B cell (primary cell): ENCODE data around the gene CD33. TPM values are rescaled to one million over a fixed set of nuclear protein-coding genes. Genes with fewer than 3 reads are reported as not detected.

ENCODE experiments used
- ATAC-seq: fragments of 200-7000 bp; cut with Tn5 transposase; one replicate; pipeline ENCODE4 v1.10.0; 2021; ENCODE audit warnings: low read depth, mild to moderate bottlenecking, moderate number of reproducible peaks, moderate library complexity
- CTCF ChIA-PET: fragments of 350-600 bp; sonication (Branson Sonifier 250); formaldehyde crosslinking; loops from one replicate; lab custom pipeline; 2021; ENCODE audit warnings: antibody characterized with exemption, inconsistent platforms; lab: Charles Lee
- POLR2A ChIA-PET: fragments of 350-600 bp; sonication (Branson Sonifier 250); formaldehyde crosslinking; loops from one replicate; lab custom pipeline; 2021; ENCODE audit warnings: antibody characterized with exemption; lab: Charles Lee
- DNase-seq: peaks from one replicate; pipeline ENCODE4 v3.0.0; 2013
- H2AFZ ChIP-seq: 2 replicates; pipeline ENCODE4 v1.6.1; 2012; ENCODE audit warnings: mild to moderate bottlenecking, low read depth, low read length; ENCODE audit not compliant: insufficient read depth, poor library complexity, severe bottlenecking
- H3K27ac ChIP-seq, 2 donors: 1 replicate in 1 of 2; 2 replicates in 1 of 2; pipeline ENCODE4 v1.5.1; 2012 to 2013; ENCODE audit warnings: low read length in 2 of 2, mild to moderate bottlenecking in 2 of 2, moderate library complexity in 1 of 2
- H3K27me3 ChIP-seq, 4 experiments: fragments of 200-600 bp in 1 of 4; sonication (generic) in 1 of 4; replicated peaks in 1 of 4; 1 replicate in 2 of 4; 2 replicates in 2 of 4; pipeline versions ENCODE4 v1.6.1 to v1.7.0; 2013 to 2016; ENCODE audit warnings: low read length in 3 of 4, mild to moderate bottlenecking in 2 of 4, mixed read lengths in 1 of 4, moderate library complexity in 1 of 4; ENCODE audit not compliant: insufficient read depth in 4 of 4, control insufficient read depth in 3 of 4; ENCODE audit errors: control extremely low read depth in 1 of 4
- H3K36me3 ChIP-seq, 2 experiments: replicated peaks in 1 of 2; 1 replicate in 1 of 2; 2 replicates in 1 of 2; pipeline versions ENCODE4 v1.6.1 to v1.7.1; 2013; ENCODE audit warnings: low read length in 1 of 2; ENCODE audit not compliant: insufficient read depth in 2 of 2, control insufficient read depth in 1 of 2; ENCODE audit errors: control extremely low read depth in 1 of 2, extremely low read depth in 1 of 2
- H3K4me1 ChIP-seq, 2 donors: fragments of 200-600 bp in 1 of 2; sonication (generic) in 1 of 2; 1 replicate in 1 of 2; 2 replicates in 1 of 2; pipeline versions ENCODE4 v1.5.1 to v1.6.1; 2013 to 2017; ENCODE audit warnings: low read length in 2 of 2; ENCODE audit not compliant: control insufficient read depth in 2 of 2, insufficient read depth in 2 of 2
- H3K4me2 ChIP-seq: replicated peaks from 2 replicates; pipeline ENCODE3; 2012; ENCODE audit warnings: mild to moderate bottlenecking, low read depth, low read length; ENCODE audit not compliant: poor library complexity, severe bottlenecking
- H3K4me3 ChIP-seq, 5 experiments: fragments of 200-600 bp in 1 of 5; sonication (generic) in 1 of 5; 1 replicate in 3 of 5; 2 replicates in 2 of 5; pipeline versions ENCODE4 v1.5.1 to v1.7.0; 2011 to 2016; ENCODE audit warnings: low read length in 4 of 5, mild to moderate bottlenecking in 4 of 5, low read depth in 2 of 5, control low read depth in 1 of 5, moderate library complexity in 1 of 5; ENCODE audit not compliant: insufficient read depth in 1 of 5; ENCODE audit errors: control extremely low read depth in 1 of 5, extremely low read depth in 1 of 5
- H3K79me2 ChIP-seq: fragments of 200-600 bp; sonication (generic); one replicate; pipeline ENCODE4 v1.6.0; 2016; ENCODE audit warnings: low read length; ENCODE audit not compliant: control insufficient read depth, insufficient read depth
- H3K9ac ChIP-seq: fragments of 200-600 bp; sonication (generic); 2 replicates; pipeline ENCODE4 v1.6.1; 2017; ENCODE audit warnings: mild to moderate bottlenecking, low read length, moderate library complexity
- H3K9me3 ChIP-seq, 3 donors: one replicate each; pipeline versions ENCODE4 v1.6.1 to v1.7.1; 2013; ENCODE audit warnings: low read length in 2 of 3; ENCODE audit not compliant: control insufficient read depth in 2 of 3, insufficient read depth in 1 of 3; ENCODE audit errors: control extremely low read depth in 1 of 3
- H4K20me1 ChIP-seq: 2 replicates; pipeline ENCODE4 v1.6.0; 2012; ENCODE audit warnings: mild to moderate bottlenecking, low read length; ENCODE audit not compliant: insufficient read depth, control insufficient read depth, poor library complexity, severe bottlenecking
- H3K27ac Mint-ChIP-seq: one replicate; pipeline ENCODE4 v1.8.0; 2021; ENCODE audit warnings: mixed read lengths
- H3K27me3 Mint-ChIP-seq: one replicate; pipeline ENCODE4 v1.8.0; 2021; ENCODE audit warnings: mixed read lengths
- H3K4me1 Mint-ChIP-seq: one replicate; pipeline ENCODE4 v1.8.0; 2021; ENCODE audit warnings: mixed read lengths
- H3K4me3 Mint-ChIP-seq: one replicate; pipeline ENCODE4 v1.8.0; 2021; ENCODE audit warnings: mixed read lengths
- H3K9me3 Mint-ChIP-seq: one replicate; pipeline ENCODE4 v1.8.0; 2022; ENCODE audit warnings: mixed read lengths; ENCODE audit not compliant: insufficient read depth
- EZH2 ChIP-seq: IDR thresholded peaks from 2 replicates; pipeline ENCODE4 v1.6.1; 2012; ENCODE audit warnings: borderline replicate concordance, low read depth, mild to moderate bottlenecking, moderate library complexity, low read length; ENCODE audit not compliant: insufficient read depth, poor library complexity, severe bottlenecking
- WGBS: methylation state at CpG from one replicate; pipeline ENCODE4 v1.1.5; 2013; ENCODE audit warnings: missing lambda C conversion rate; ENCODE audit not compliant: insufficient coverage; 5-methylcytosine and 5-hydroxymethylcytosine counted together
- intact Hi-C: fragments of 100-400 bp; cut with micrococcal nuclease; formaldehyde crosslinking; loops from one replicate; pipeline ENCODE4 v1.10.0; 2022
- polyA plus RNA-seq: library from polyadenylated mRNA; depleted of rRNA; stranded (reverse); fragments of >200 nt; gene quantifications from 2 replicates; pipeline ENCODE4 v1.2.3, GENCODE V29; 2012
- total RNA-seq, 2 donors: library from RNA; stranded (reverse); fragments of 120-200 nt in 1 of 2; gene quantifications; 1 replicate in 1 of 2; 2 replicates in 1 of 2; pipeline versions ENCODE4 v1.2.3 to v1.2.4, GENCODE V29; 2013 to 2022
- TF ChIP-seq, protein P1 (sequence below): fragments of 200-600 bp; IDR thresholded peaks from one replicate; pipeline ENCODE4 v1.8.0; 2022; ENCODE audit warnings: antibody characterized with exemption, mild to moderate bottlenecking

The CD33 gene
- total and polyA plus RNA-seq, 2 donors (not counting 1 experiment from before 2014, with no cell fraction given), result 1.3 TPM; not detected in 1

DNA sequence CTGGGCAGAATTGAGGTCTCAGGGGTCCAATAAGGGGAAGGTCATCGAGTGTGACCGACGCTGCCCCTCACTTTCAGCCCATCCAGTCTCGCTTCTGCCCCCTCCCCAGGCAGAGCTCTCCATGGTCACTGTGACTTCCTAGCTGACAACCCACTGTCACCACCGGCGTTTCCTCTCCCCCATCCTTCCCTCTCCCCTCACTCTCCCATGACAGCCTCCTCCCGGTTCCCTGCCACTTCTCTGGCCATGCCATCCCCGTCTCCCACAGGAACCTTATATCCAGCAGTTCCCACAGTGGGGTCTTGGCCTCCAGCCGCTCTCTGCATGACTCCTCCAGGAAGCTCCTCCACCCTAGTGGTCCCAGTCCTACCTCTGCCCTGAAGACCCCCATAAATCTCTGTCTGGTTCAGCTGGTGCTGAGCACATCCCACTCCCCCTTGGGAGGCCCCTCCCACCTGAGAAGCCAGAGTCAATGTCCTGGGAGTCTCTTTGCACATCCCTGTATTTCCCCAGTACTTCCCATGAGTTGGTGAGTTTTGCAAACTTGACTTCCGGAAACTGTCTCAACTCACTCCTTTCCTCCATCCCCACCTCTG lies 24.7 kb upstream of the CD33 start:
- Mint-ChIP-seq H3K4me1 (no peaks in the 10 kb centered on the region), H3K27ac (no peak overlapping the region), H3K9me3 (no peaks in the 10 kb centered on the region), H3K27me3 (peaks cover 28% of the 10 kb centered on the region), H3K4me3 (no peak overlapping the region)
- no peaks in the 10 kb centered on the region for H3K79me2 ChIP-seq
- no peaks in the 10 kb centered on the region for H3K4me1 ChIP-seq
- H2AFZ ChIP-seq, result no peak overlapping the region
- no peaks in the 10 kb centered on the region for H4K20me1 ChIP-seq
- no peak for TF ChIP-seq EZH2
- TF ChIP-seq, protein P1, sequence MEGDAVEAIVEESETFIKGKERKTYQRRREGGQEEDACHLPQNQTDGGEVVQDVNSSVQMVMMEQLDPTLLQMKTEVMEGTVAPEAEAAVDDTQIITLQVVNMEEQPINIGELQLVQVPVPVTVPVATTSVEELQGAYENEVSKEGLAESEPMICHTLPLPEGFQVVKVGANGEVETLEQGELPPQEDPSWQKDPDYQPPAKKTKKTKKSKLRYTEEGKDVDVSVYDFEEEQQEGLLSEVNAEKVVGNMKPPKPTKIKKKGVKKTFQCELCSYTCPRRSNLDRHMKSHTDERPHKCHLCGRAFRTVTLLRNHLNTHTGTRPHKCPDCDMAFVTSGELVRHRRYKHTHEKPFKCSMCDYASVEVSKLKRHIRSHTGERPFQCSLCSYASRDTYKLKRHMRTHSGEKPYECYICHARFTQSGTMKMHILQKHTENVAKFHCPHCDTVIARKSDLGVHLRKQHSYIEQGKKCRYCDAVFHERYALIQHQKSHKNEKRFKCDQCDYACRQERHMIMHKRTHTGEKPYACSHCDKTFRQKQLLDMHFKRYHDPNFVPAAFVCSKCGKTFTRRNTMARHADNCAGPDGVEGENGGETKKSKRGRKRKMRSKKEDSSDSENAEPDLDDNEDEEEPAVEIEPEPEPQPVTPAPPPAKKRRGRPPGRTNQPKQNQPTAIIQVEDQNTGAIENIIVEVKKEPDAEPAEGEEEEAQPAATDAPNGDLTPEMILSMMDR, result no peak
- H3K9me3 ChIP-seq, result no peaks in the 10 kb centered on the region
- no peak for DNase-seq
- H3K27me3 ChIP-seq, result peaks cover 0 to 10% (median 1%) of the 10 kb centered on the region in 4 experiments
- no peak overlapping the region for H3K4me3 ChIP-seq
- no peak overlapping the region for H3K9ac ChIP-seq
- ChIA-PET POLR2A (no interaction called here), CTCF (no interaction called here)
- H3K27ac ChIP-seq, result no peak overlapping the region
- no peak for ATAC-seq
- intact Hi-C loops, result no loop called here
- no peaks in the 10 kb centered on the region for H3K36me3 ChIP-seq
- WGBS, result 91% methylated on average over 9 of the region's 10 CpGs
- H3K4me2 ChIP-seq, result no peak overlapping the region

DNA sequence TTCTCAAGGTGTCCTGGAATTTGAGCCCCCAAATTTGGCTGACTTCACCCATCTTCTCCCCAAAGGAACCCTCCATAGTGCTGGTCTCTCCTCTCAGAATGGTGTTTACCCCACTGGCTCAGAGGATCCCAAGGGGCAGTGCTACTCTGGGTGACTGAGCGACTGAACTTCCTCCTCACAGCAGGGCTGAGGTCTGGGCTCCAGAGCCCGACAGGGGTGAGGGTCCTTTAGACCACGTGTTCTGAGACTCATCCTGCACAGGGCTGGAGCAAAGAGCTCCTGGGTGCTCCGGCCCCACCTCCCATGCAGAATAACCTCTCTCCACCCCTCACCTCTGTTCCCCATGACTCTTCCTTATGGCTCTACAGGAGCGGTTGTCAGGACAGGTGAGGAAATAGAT lies 23.2 kb upstream of the CD33 start:
- H3K27me3 Mint-ChIP-seq, result peaks cover 31% of the 10 kb centered on the region
- POLR2A ChIA-PET, result no interaction called here
- no peak overlapping the region for H3K27ac ChIP-seq
- 0% methylated on average over 3 of the region's 5 CpGs for WGBS
- no peaks in the 10 kb centered on the region for H3K9me3 Mint-ChIP-seq
- no peaks in the 10 kb centered on the region for H3K79me2 ChIP-seq
- H4K20me1 ChIP-seq, result no peaks in the 10 kb centered on the region
- no peak overlapping the region for H3K4me3 Mint-ChIP-seq
- H3K4me1 ChIP-seq, result no peaks in the 10 kb centered on the region
- no peaks in the 10 kb centered on the region for H3K9me3 ChIP-seq
- H3K4me1 Mint-ChIP-seq, result no peaks in the 10 kb centered on the region
- H3K4me3 ChIP-seq, result no peak overlapping the region
- H3K27ac Mint-ChIP-seq, result no peak overlapping the region
- no peak for ATAC-seq
- no peaks in the 10 kb centered on the region for H3K36me3 ChIP-seq
- intact Hi-C loops, result no loop called here
- no peak overlapping the region for H3K9ac ChIP-seq
- CTCF ChIA-PET, result no interaction called here
- no peak for DNase-seq
- no peak overlapping the region for H2AFZ ChIP-seq
- peaks cover 0 to 10% (median 1%) of the 10 kb centered on the region in 4 experiments for H3K27me3 ChIP-seq
- no peak for TF ChIP-seq EZH2
- no peak overlapping the region for H3K4me2 ChIP-seq
